ENCODE results near the gene UGT2B17. TPM values are rescaled to one million over a fixed set of nuclear protein-coding genes. Genes with fewer than 3 reads are reported as not detected.

The UGT2B17 gene
- total RNA-seq, 4 donors from 2014 or later: 0.33 to 0.34 TPM; not detected in 2

- no peak for TF ChIP-seq CTCF (IDR thresholded peaks at IDR 0.05; ENCODE audit: low read depth)
These were observed 55.1 kb downstream of the UGT2B17 start for GRCh38 chr4:68520985-68521384.

GRCh38 chr4:68518889-68519288 is 57.2 kb downstream of the UGT2B17 start:
- TF ChIP-seq CTCF (IDR thresholded peaks at IDR 0.05; ENCODE audit: low read depth): no peak

- TF ChIP-seq CTCF (IDR thresholded peaks at IDR 0.05; ENCODE audit: low read depth): no peak
These were observed 77.1 kb downstream of the UGT2B17 start for GRCh38 chr4:68499021-68499420.

GRCh38 chr4:68498413-68499007 is 77.6 kb downstream of the UGT2B17 start:
- no peak for TF ChIP-seq CTCF (IDR thresholded peaks at IDR 0.05; ENCODE audit: low read depth)

GRCh38 chr4:68494688-68495087 is 81.4 kb downstream of the UGT2B17 start:
- TF ChIP-seq CTCF (IDR thresholded peaks at IDR 0.05; ENCODE audit: low read depth): no peak

GRCh38 chr4:68490826-68491457 is 85.2 kb downstream of the UGT2B17 start:
- TF ChIP-seq CTCF (IDR thresholded peaks at IDR 0.05; ENCODE audit: low read depth): no peak

- TF ChIP-seq CTCF (IDR thresholded peaks at IDR 0.05; ENCODE audit: low read depth): no peak
These were observed 86.8 kb downstream of the UGT2B17 start for GRCh38 chr4:68489338-68489737.

Other genes starting within 250 kb of the UGT2B17 start
- gene YTHDC1, start 226.2 kb downstream of the UGT2B17 start, total RNA-seq: 10 to 100 TPM; 58.8 to 80.3 (median 74.5) TPM
- gene TMPRSS11E, start 128.9 kb downstream of the UGT2B17 start, total RNA-seq: not detected
- gene UGT2B15, start 94.3 kb upstream of the UGT2B17 start, total RNA-seq: not detected
- not detected for gene UGT2B10, start 239.7 kb upstream of the UGT2B17 start, total RNA-seq

Measured in subcutaneous adipose tissue (tissue), 4 donors.